ENCODE results near the gene BTBD9.

BTBD9 gene

GRCh38 chr6:38187811-38188590 lies 451.7 kb downstream of the BTBD9 start:
- no peak for DNase-seq

GRCh38 chr6:38187325-38187724 lies 452.4 kb downstream of the BTBD9 start:
- no peak for DNase-seq

GRCh38 chr6:38185752-38186151 lies 454.0 kb downstream of the BTBD9 start:
- DNase-seq = no peak

GRCh38 chr6:38185244-38185643 lies 454.5 kb downstream of the BTBD9 start:
- no peak for DNase-seq

GRCh38 chr6:38184585-38185080 lies 455.1 kb downstream of the BTBD9 start:
- DNase-seq = no peak

GRCh38 chr6:38183856-38184584 lies 455.7 kb downstream of the BTBD9 start:
- DNase-seq = no peak

GRCh38 chr6:38182426-38182825 lies 457.3 kb downstream of the BTBD9 start:
- DNase-seq = no peak

- DNase-seq = no peak
Observed at GRCh38 chr6:38180586-38180985, 459.1 kb downstream of the BTBD9 start.

GRCh38 chr6:38179794-38180430 lies 459.8 kb downstream of the BTBD9 start:
- no peak for DNase-seq

GRCh38 chr6:38179300-38179699 lies 460.4 kb downstream of the BTBD9 start:
- no peak for DNase-seq

GRCh38 chr6:38178584-38178886 lies 461.2 kb downstream of the BTBD9 start:
- DNase-seq = no peak

GRCh38 chr6:38177882-38178583 lies 461.7 kb downstream of the BTBD9 start:
- DNase-seq = no peak

GRCh38 chr6:38176797-38177751 lies 462.7 kb downstream of the BTBD9 start:
- DNase-seq = no peak

GRCh38 chr6:38175786-38176185 lies 463.9 kb downstream of the BTBD9 start:
- no peak for DNase-seq

GRCh38 chr6:38174806-38175495 lies 464.8 kb downstream of the BTBD9 start:
- DNase-seq = no peak

GRCh38 chr6:38174315-38174714 lies 465.4 kb downstream of the BTBD9 start:
- DNase-seq = no peak

GRCh38 chr6:38173909-38174308 lies 465.8 kb downstream of the BTBD9 start:
- DNase-seq = no peak

- no peak for DNase-seq
Observed at GRCh38 chr6:38172739-38173410, 466.9 kb downstream of the BTBD9 start.

- no peak for DNase-seq
Observed at GRCh38 chr6:38171997-38172738, 467.6 kb downstream of the BTBD9 start.

All from effector CD4-positive, alpha-beta T cell (primary cell).